Large intestine (tissue), 3 donors: ENCODE data around the gene RNF223. TPM values are rescaled to one million over a fixed set of nuclear protein-coding genes. Genes with fewer than 3 reads are reported as not detected.
"Not testable (repeated sequence)": the region's sequence is repeated elsewhere in the genome, so short reads cannot be mapped to it uniquely, and the experiment has no call there.

ENCODE experiments used
- DNase-seq, 2 donors: peaks; one replicate each; pipeline versions ENCODE4 v3.0.0 to v3.0.0-alpha.2; 2013
- H3K27ac ChIP-seq: one replicate; pipeline ENCODE4 v1.5.1; 2013; ENCODE audit warnings: low read length
- H3K27me3 ChIP-seq: 2 replicates; pipeline ENCODE4 v1.6.1; 2013; ENCODE audit warnings: low read length; ENCODE audit not compliant: control insufficient read depth, insufficient read depth
- H3K36me3 ChIP-seq: 2 replicates; pipeline ENCODE4 v1.6.1; 2013; ENCODE audit warnings: low read length; ENCODE audit not compliant: control insufficient read depth, insufficient read depth
- H3K4me1 ChIP-seq: one replicate; pipeline ENCODE4 v1.6.1; 2013; ENCODE audit warnings: low read length; ENCODE audit not compliant: control insufficient read depth, insufficient read depth
- H3K4me3 ChIP-seq: one replicate; pipeline ENCODE4 v1.5.1; 2013; ENCODE audit warnings: low read length
- H3K9me3 ChIP-seq: one replicate; pipeline ENCODE4 v1.6.1; 2013; ENCODE audit warnings: mild to moderate bottlenecking, low read depth, low read length, moderate library complexity; ENCODE audit not compliant: control insufficient read depth
- WGBS: methylation state at CpG from one replicate; pipeline ENCODE4 v1.1.5; 2013; ENCODE audit warnings: low lambda C conversion rate; ENCODE audit not compliant: insufficient coverage; 5-methylcytosine and 5-hydroxymethylcytosine counted together
- polyA plus RNA-seq: library from polyadenylated mRNA; unstranded; fragments of 120-200 nt; gene quantifications from one replicate; pipeline ENCODE4 v1.2.1, GENCODE V29; 2013

The RNF223 gene
- polyA plus RNA-seq, 1 donor = 0.06 TPM

- no peak overlapping the region for H3K4me3 ChIP-seq
- no peak for DNase-seq
- peaks cover 39% of the 10 kb centered on the region for H3K27me3 ChIP-seq
- H3K27ac ChIP-seq = no peak overlapping the region
- peaks cover 9% of the 10 kb centered on the region for H3K9me3 ChIP-seq
- WGBS = no CpG with 5 or more reads among the region's 40 CpGs
- H3K36me3 ChIP-seq = no peaks in the 10 kb centered on the region
- H3K4me1 ChIP-seq = peaks cover 29% of the 10 kb centered on the region
These were observed 4.1 kb downstream of the RNF223 start for GRCh38 chr1:1069711-1070676.

- H3K4me1 ChIP-seq = peaks cover 25% of the 10 kb centered on the region
- peak overlapping the region; percentile 45 for H3K27ac ChIP-seq
- no peaks in the 10 kb centered on the region for H3K36me3 ChIP-seq
- H3K4me3 ChIP-seq = peak overlapping the region; percentile 46
- WGBS = no CpG with 5 or more reads among the region's 75 CpGs
- DNase-seq = peak; percentile 71 to 73
- H3K9me3 ChIP-seq = peaks cover 9% of the 10 kb centered on the region
- peaks cover 44% of the 10 kb centered on the region for H3K27me3 ChIP-seq
These were observed 4.9 kb downstream of the RNF223 start for GRCh38 chr1:1069056-1069710.

DNA sequence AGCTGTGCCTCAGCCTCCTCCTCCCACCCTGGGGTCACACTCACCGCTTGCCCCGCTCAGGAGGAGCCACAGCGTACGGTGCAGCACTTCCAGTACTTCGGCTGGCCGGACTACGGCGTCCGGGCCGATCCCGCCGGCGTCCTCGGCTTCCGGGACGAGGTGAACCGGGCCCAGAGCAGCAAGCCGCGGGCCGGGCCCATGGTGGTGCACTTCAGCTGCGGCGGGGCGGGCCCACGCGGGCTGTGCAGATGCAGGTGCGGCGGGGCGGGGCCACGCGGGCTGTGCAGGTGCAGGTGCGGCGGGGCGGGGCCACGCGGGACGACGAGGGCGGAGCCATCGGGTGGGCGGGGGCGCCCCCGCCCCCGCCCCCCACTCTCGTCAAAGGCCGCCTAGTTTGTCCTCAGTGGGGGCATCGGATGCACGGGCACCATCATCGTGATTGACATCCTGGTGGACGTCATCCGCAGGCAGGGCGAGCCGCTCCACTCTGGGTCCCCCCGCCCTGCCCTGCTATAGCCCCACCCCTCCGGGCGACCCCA lies 5.5 kb downstream of the RNF223 start:
- no peak overlapping the region for H3K27ac ChIP-seq
- peaks cover 49% of the 10 kb centered on the region for H3K27me3 ChIP-seq

DNA sequence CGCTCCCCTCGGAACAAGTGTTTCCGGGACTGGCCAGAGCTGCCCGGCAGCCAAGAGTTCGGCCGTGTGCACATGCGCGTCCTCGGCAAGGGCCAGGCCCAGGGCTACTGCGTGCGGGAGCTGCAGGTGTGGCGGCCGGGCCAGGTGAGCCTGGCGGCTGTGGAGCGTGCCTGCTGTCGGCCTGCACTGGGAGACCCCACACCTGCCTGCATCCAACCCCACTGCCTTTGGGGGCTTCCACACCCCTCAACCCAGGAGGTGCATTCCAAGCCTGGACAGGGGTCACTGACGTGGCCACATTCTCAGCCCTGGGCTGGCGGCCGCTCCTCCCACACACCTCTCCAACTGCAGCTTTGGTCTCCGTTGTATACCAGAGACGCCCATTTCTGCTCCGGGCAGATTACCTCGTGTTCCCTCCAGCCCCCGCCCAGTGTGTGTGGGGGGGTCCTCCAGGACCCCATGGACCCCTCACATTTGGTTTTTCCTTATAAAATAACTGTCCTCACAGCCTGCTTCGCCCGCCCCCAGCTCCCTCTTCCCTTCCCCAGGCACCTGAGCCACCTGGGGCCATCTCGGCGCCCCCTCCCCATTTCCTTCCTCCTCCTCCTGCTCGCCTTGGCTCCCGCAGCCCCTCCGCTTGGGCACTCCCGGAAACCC lies 6.1 kb downstream of the RNF223 start:
- no peak for DNase-seq
- no peak overlapping the region for H3K27ac ChIP-seq
- peaks cover 55% of the 10 kb centered on the region for H3K27me3 ChIP-seq
- H3K9me3 ChIP-seq = peaks cover 9% of the 10 kb centered on the region
- H3K4me3 ChIP-seq = no peak overlapping the region
- WGBS = no CpG with 5 or more reads among the region's 32 CpGs
- H3K4me1 ChIP-seq = peaks cover 23% of the 10 kb centered on the region
- no peaks in the 10 kb centered on the region for H3K36me3 ChIP-seq

More for the DNA sequence above, 5.5 kb downstream of the RNF223 start:
- no CpG with 5 or more reads among the region's 55 CpGs for WGBS
- Histone ChIP-seq H3K36me3 (no peaks in the 10 kb centered on the region), H3K4me1 (peaks cover 25% of the 10 kb centered on the region), H3K9me3 (peaks cover 9% of the 10 kb centered on the region), H3K4me3 (no peak overlapping the region)
- peak; percentile 33 to 68 for DNase-seq

DNA sequence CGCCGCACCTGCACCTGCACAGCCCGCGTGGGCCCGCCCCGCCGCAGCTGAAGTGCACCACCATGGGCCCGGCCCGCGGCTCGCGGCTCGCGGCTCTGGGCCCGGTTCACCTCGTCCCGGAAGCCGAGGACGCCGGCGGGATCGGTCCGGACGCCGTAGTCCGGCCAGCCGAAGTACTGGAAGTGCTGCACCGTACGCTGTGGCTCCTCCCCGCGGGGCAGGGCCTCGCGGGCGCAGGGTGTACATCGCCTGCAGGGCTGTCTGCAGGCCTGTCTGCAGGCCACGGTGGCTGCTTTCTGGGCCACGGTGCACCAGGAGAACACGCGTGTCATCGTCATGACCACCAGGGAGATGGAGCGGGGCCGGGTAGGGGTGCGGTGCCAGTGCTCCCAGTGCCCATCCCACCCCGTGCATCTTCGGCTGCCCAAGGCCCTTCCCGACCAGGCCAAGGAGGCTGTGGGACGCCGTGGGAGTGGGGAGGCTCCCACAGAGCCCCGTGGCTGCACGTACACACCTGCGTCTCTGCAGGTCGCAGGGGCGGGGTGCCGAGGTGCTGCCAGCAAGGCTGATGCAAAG lies 6.7 kb downstream of the RNF223 start:
- DNase-seq = no peak
- H3K4me3 ChIP-seq = no peak overlapping the region
- H3K9me3 ChIP-seq = peaks cover 9% of the 10 kb centered on the region
- WGBS = no CpG with 5 or more reads among the region's 54 CpGs
- H3K27me3 ChIP-seq = peaks cover 61% of the 10 kb centered on the region
- H3K36me3 ChIP-seq = no peaks in the 10 kb centered on the region
- H3K27ac ChIP-seq = no peak overlapping the region
- peaks cover 23% of the 10 kb centered on the region for H3K4me1 ChIP-seq

- no CpG with 5 or more reads among the region's 27 CpGs for WGBS
These were observed 7.5 kb downstream of the RNF223 start for GRCh38 chr1:1066403-1067283.

DNA sequence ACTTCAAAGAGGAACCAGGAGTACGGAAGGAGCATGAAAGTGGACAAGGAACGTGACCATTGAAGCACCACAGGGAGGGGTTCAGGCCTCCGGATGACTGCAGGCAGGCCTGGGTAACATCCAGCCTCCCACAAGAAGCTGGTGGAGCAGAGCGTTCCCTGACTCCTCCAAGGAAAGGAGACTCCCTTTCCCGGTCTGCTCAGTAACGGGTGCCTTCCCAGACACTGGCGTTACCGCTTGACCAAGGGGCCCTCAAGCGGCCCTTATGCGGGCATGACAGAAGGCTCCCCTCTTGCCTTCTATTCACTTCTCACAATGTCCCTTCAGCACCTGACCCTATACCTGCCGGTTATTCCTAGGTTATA lies 8.2 kb downstream of the RNF223 start:
- 100% methylated on average over 1 of the region's 11 CpGs for WGBS
- H3K4me1 ChIP-seq = peaks cover 25% of the 10 kb centered on the region
- not testable (repeated sequence) for H3K36me3 ChIP-seq, H3K9me3 ChIP-seq, H3K4me3 ChIP-seq, H3K27ac ChIP-seq, DNase-seq
- H3K27me3 ChIP-seq = peaks cover 74% of the 10 kb centered on the region

More at GRCh38 chr1:1066403-1067283, 7.5 kb downstream of the RNF223 start:
- no peak overlapping the region for H3K4me3 ChIP-seq
- no peak overlapping the region for H3K27ac ChIP-seq
- no peak for DNase-seq
- H3K27me3 ChIP-seq = peaks cover 67% of the 10 kb centered on the region
- H3K36me3 ChIP-seq = no peaks in the 10 kb centered on the region
- H3K9me3 ChIP-seq = peaks cover 9% of the 10 kb centered on the region
- H3K4me1 ChIP-seq = peaks cover 25% of the 10 kb centered on the region

DNA sequence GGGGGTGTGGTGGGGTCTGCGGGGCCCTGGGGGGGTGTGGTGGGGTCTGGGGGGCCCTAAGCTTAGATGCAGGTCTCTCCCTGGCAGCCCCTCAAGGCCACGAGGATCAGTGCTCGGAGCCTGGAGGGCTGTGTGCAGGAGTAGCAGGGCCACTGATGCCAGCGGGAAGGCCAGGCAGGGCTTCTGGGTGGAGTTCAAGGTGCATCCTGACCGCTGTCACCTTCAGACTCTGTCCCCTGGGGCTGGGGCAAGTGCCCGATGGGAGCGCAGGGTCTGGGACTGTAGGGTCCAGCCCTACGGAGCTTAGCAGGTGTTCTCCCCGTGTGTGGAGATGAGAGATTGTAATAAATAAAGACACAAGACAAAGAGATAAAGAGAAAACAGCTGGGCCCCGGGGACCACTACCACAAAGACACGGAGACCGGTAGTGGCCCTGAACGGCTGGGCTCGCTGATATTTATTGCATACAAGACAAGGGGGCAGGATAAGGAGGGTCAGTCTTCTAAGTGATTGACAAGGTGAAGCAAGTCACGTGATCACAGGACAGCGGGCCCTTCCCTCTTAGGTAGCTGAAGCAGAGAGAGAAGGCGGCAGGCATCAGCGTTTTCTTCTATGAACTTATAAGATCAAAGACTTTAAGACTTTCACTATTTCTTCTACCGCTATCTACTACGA lies 8.7 kb downstream of the RNF223 start:
- Histone ChIP-seq H3K4me3 (no peak overlapping the region), H3K27me3 (peaks cover 78% of the 10 kb centered on the region), H3K9me3 (peaks cover 12% of the 10 kb centered on the region), H3K27ac (no peak overlapping the region), H3K4me1 (peaks cover 25% of the 10 kb centered on the region), H3K36me3 (no peaks in the 10 kb centered on the region)
- DNase-seq = peak in 1 of 2 donors; percentile 40
- WGBS = 10% methylated on average over 2 of the region's 20 CpGs
